CD1c-positive myeloid dendritic cell (primary cell): ENCODE measurements around the gene HEATR9.
A peak's percentile ranks its signal among the peaks of the same experiment; 100 is the strongest.

Experiments used
- DNase-seq: peaks from one replicate; pipeline ENCODE4 v3.0.0-alpha.2; 2016; ENCODE audit errors: extremely low spot score

Gene HEATR9

GRCh38 chr17:35866341-35866950, 2.2 kb downstream of the HEATR9 start:
- no peak for DNase-seq

GRCh38 chr17:35865412-35866340, 3.0 kb downstream of the HEATR9 start:
- no peak for DNase-seq

GRCh38 chr17:35864853-35865252, 3.8 kb downstream of the HEATR9 start:
- DNase-seq, result no peak

GRCh38 chr17:35856603-35857002, 12.1 kb downstream of the HEATR9 start:
- no peak for DNase-seq

- DNase-seq, result no peak
These were observed 12.7 kb downstream of the HEATR9 start for GRCh38 chr17:35855965-35856364.

GRCh38 chr17:35849469-35850348, 19.0 kb downstream of the HEATR9 start:
- peak; percentile 73 for DNase-seq

- no peak for DNase-seq
These were observed 20.9 kb downstream of the HEATR9 start for GRCh38 chr17:35847633-35848373.

- DNase-seq, result no peak
These were observed 21.7 kb downstream of the HEATR9 start for GRCh38 chr17:35847006-35847405.

GRCh38 chr17:35846055-35846809, 22.5 kb downstream of the HEATR9 start:
- DNase-seq, result no peak

GRCh38 chr17:35844547-35844946, 24.1 kb downstream of the HEATR9 start:
- no peak for DNase-seq

- no peak for DNase-seq
These were observed 25.0 kb downstream of the HEATR9 start for GRCh38 chr17:35843698-35844097.

- DNase-seq, result no peak
These were observed 26.5 kb downstream of the HEATR9 start for GRCh38 chr17:35842239-35842638.

GRCh38 chr17:35841505-35841904, 27.2 kb downstream of the HEATR9 start:
- no peak for DNase-seq

GRCh38 chr17:35841101-35841500, 27.6 kb downstream of the HEATR9 start:
- DNase-seq, result no peak

- no peak for DNase-seq
These were observed 43.5 kb downstream of the HEATR9 start for GRCh38 chr17:35825206-35825605.

- no peak for DNase-seq
These were observed 47.4 kb downstream of the HEATR9 start for GRCh38 chr17:35821308-35821707.

- DNase-seq, result no peak
These were observed 49.2 kb downstream of the HEATR9 start for GRCh38 chr17:35819455-35819854.

GRCh38 chr17:35817196-35817595, 51.5 kb downstream of the HEATR9 start:
- DNase-seq, result no peak

- no peak for DNase-seq
These were observed 52.0 kb downstream of the HEATR9 start for GRCh38 chr17:35816723-35817122.

GRCh38 chr17:35812456-35812855, 56.2 kb downstream of the HEATR9 start:
- no peak for DNase-seq

GRCh38 chr17:35811759-35812158, 56.9 kb downstream of the HEATR9 start:
- no peak for DNase-seq
